Adrenal gland (tissue), 12 donors: ENCODE results near the gene TSPAN3. TPM values are rescaled to one million over a fixed set of nuclear protein-coding genes. Genes with fewer than 3 reads are reported as not detected.

Source experiments
- DNase-seq, 7 donors: peaks; one replicate each; pipeline ENCODE4 v3.0.0-alpha.2; 2019 to 2020
- H3K27ac ChIP-seq, 5 donors: fragments of 200-600 bp; sonication (generic) in 4 of 5; 1 replicate in 3 of 5; 2 replicates in 2 of 5; pipeline versions ENCODE4 v1.5.1 to v1.8.0; 2016 to 2020; ENCODE audit warnings: mild to moderate bottlenecking in 1 of 5
- H3K27me3 ChIP-seq: fragments of 200-600 bp; 2 replicates; pipeline ENCODE4 v1.8.0; 2021
- H3K36me3 ChIP-seq, 2 donors: fragments of 200-600 bp; replicated peaks in 1 of 2; 1 replicate in 1 of 2; 2 replicates in 1 of 2; pipeline versions ENCODE4 v1.5.1 to v1.8.0; 2018 to 2022
- H3K4me1 ChIP-seq, 2 donors: fragments of 200-600 bp; replicated peaks in 1 of 2; 1 replicate in 1 of 2; 2 replicates in 1 of 2; pipeline versions ENCODE4 v1.5.1 to v1.8.0; 2018 to 2021
- H3K4me3 ChIP-seq, 4 donors: fragments of 200-600 bp; sonication (generic) in 3 of 4; one replicate each; pipeline ENCODE4 v1.5.1; 2016 to 2018
- H3K9me3 ChIP-seq, 3 donors: fragments of 200-600 bp; sonication (generic) in 1 of 3; replicated peaks in 1 of 3; 1 replicate in 2 of 3; 2 replicates in 1 of 3; pipeline versions ENCODE4 v1.5.1 to v1.8.0; 2016 to 2021
- CTCF ChIP-seq, 6 experiments: fragments of 450-650 bp in 4 of 6; fragments of 200-600 bp in 2 of 6; sonication (generic) in 1 of 6; IDR thresholded peaks; 1 replicate in 5 of 6; 2 replicates in 1 of 6; pipeline versions ENCODE4 v1.5.1 to v1.8.0; 2016 to 2021; ENCODE audit warnings: antibody characterized with exemption in 6 of 6, mild to moderate bottlenecking in 2 of 6, moderate library complexity in 1 of 6
- POLR2A ChIP-seq, 2 donors: fragments of 450-650 bp; IDR thresholded peaks; one replicate each; pipeline ENCODE4 v1.6.1; 2017; ENCODE audit warnings: antibody characterized with exemption in 2 of 2, mild to moderate bottlenecking in 2 of 2, moderate library complexity in 1 of 2
- WGBS, 4 donors: extraction: QIAGEN DNeasy Blood & Tissue Kit in 2 of 4; methylation state at CpG; one replicate each; pipeline versions ENCODE4 v1.1.5 to v1.1.7; 2013 to 2017; 5-methylcytosine and 5-hydroxymethylcytosine counted together
- intact Hi-C, 2 donors: fragments of 100-400 bp; cut with DNase I; formaldehyde crosslinking; loops; one replicate each; pipeline versions ENCODE4 v1.14.1 to v1.15.0; 2022 to 2023
- polyA plus RNA-seq, 3 donors: library from polyadenylated mRNA; stranded (reverse); fragments of 200-250 nt in 2 of 3; fragments of 350-450 nt in 1 of 3; fragmentation: Illumina TruSeq in 1 of 3; extraction: RNeasy Lipid Tissue Mini Kit (QIAGEN cat#74804) in 1 of 3; gene quantifications; one replicate each; pipeline ENCODE4 v1.2.3, GENCODE V29; 2013 to 2014
- total RNA-seq, 9 donors: library from RNA; depleted of rRNA in 4 of 9; stranded (reverse); fragments of >200 nt in 4 of 9; fragments of 120-200 nt in 1 of 9; fragmentation: NEBNext Ultra II Directional in 1 of 9; extraction: Animal tissue kit (Norgen Biotek cat#: 25700) in 1 of 9; gene quantifications; one replicate each; pipeline versions ENCODE4 v1.1.0 to v1.2.4, GENCODE V29; 2013 to 2023
- donor health status: healthy with polysubstance abuse.
- donor health status: Bipolar disorder and iron deficiency.
- donor health status: DM: yes; HTN: yes; CAD: no.
- donor health status: DM: no; HTN: no; CAD: no.
- donor health status: DM: no; HTN: no; CAD: no.
- donor health status: DM: yes; HTN: yes; CAD: no.

The TSPAN3 gene
- total and polyA plus RNA-seq, 12 donors, result 129 to 464 (median 229) TPM

GRCh38 chr15:77067691-77068367 lies 3.1 kb downstream of the TSPAN3 start:
- intact Hi-C loops, result no loop called here
- WGBS, 4 donors, result 76 to 84% (median 78%) methylated on average over 3 of the region's 3 CpGs
- TF ChIP-seq POLR2A (IDR thresholded peaks at IDR 0.05) (no peak), CTCF (IDR thresholded peaks at IDR 0.05) (no peak)
- no peak overlapping the region for H3K27ac ChIP-seq
- no peaks in the 10 kb centered on the region for H3K27me3 ChIP-seq
- no peak for DNase-seq
- peaks cover 12 to 39% of the 10 kb centered on the region in 2 donors for H3K4me1 ChIP-seq
- no peaks in the 10 kb centered on the region for H3K36me3 ChIP-seq
- no peaks in the 10 kb centered on the region for H3K9me3 ChIP-seq
- no peak overlapping the region for H3K4me3 ChIP-seq

GRCh38 chr15:77066971-77067690 lies 3.8 kb downstream of the TSPAN3 start:
- no peak for TF ChIP-seq CTCF (IDR thresholded peaks at IDR 0.05)
- no peak for TF ChIP-seq POLR2A (IDR thresholded peaks at IDR 0.05)
- Histone ChIP-seq H3K4me1 (peaks cover 12 to 39% of the 10 kb centered on the region in 2 donors), H3K36me3 (no peaks in the 10 kb centered on the region), H3K4me3 (no peak overlapping the region), H3K27me3 (no peaks in the 10 kb centered on the region), H3K27ac (no peak overlapping the region), H3K9me3 (no peaks in the 10 kb centered on the region)
- 59 to 70% (median 63%) methylated on average over 3 of the region's 3 CpGs for WGBS, 4 donors
- intact Hi-C loops, result no loop called here
- DNase-seq, result no peak

GRCh38 chr15:77064539-77065308 lies 6.2 kb downstream of the TSPAN3 start:
- H3K4me1 ChIP-seq, result peaks cover 29 to 58% of the 10 kb centered on the region in 2 donors

GRCh38 chr15:77064063-77064462 lies 6.8 kb downstream of the TSPAN3 start:
- TF ChIP-seq POLR2A (IDR thresholded peaks at IDR 0.05), result no peak
- TF ChIP-seq CTCF (IDR thresholded peaks at IDR 0.05), result no peak
- Histone ChIP-seq H3K4me3 (no peak overlapping the region), H3K36me3 (no peaks in the 10 kb centered on the region), H3K27ac (peak overlapping the region in 3 of 5 donors; percentile 30 to 54 (median 52)), H3K4me1 (peaks cover 32 to 57% of the 10 kb centered on the region in 2 donors), H3K27me3 (no peaks in the 10 kb centered on the region), H3K9me3 (no peaks in the 10 kb centered on the region)
- no peak for DNase-seq
- WGBS, 4 donors, result 44 to 53% (median 48%) methylated on average over 2 of the region's 2 CpGs
- intact Hi-C loops, result no loop called here

More at GRCh38 chr15:77064539-77065308, 6.2 kb downstream of the TSPAN3 start:
- intact Hi-C loops, result no loop called here
- DNase-seq, result peak in 2 of 7 donors; percentile 35 to 46
- Histone ChIP-seq H3K27me3 (no peaks in the 10 kb centered on the region), H3K36me3 (no peaks in the 10 kb centered on the region), H3K9me3 (no peaks in the 10 kb centered on the region), H3K4me3 (no peak overlapping the region), H3K27ac (peak overlapping the region in 4 of 5 donors; percentile 9 to 54 (median 41))
- no peak for TF ChIP-seq POLR2A (IDR thresholded peaks at IDR 0.05)
- 54 to 62% (median 60%) methylated on average over 6 of the region's 6 CpGs for WGBS, 4 donors
